ENCODE data around the gene IQCC.

The IQCC gene

DNA sequence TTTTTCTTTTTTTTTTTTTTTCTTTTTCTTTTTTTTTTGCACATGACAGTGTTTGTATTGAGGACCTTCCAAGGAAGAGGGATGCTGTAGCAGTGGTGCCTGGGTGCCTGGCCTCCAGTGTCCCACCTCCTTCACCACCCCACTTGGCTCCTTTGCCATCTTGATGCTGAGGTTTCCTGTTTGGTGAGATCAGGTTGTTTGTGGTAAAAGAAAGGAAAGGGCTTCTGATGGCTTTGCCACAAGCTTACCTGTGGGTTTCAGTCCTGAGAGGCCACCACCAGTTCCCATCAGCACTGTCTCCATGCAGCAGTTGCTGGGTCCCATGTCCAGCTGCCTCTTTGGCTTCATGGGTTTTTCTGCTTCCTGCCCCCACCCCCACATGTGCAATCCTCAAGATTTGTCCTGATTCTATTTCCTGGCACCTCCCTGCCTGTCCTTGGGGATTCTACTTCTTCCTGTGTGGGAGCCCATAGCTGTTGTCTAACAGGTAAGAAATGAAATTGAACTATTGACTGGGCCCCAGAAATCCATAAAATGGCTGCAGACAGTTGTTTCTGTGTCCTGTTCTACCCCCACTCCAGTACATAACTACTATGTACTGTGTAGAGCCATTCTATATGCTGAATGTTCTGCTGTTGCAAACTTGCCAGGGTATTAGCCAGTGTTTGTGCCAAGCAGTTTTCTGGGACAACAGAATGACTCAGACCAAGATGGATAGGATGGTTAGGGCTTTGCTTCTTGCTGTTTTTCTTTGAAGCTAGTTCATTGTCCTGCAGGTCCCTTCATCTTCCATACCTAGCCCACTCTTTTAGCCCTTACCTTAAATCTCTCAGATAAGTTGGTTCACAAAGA lies 9.3 kb upstream of the IQCC start:
- DNase-seq = no peak

DNA sequence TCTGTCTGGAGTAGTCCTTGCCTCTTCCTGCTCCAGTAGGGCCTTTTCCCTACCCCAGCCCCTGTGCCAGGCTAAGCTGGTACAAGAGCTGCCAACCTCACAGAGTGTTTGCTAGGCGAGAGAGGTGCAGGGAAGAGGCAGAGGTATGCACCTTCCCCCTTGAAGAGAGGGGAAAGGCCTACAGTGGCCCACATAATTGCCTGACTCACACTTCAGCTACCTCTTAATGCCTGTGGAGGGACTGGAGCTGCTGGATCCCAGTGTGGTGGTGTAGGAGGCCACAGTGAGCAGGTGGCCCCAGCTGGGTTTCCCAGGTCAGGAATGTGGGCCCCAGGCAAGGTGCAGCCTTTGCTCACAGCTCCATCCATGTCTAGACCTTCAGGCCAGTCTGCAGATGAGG lies 8.4 kb upstream of the IQCC start:
- no peak for DNase-seq

DNA sequence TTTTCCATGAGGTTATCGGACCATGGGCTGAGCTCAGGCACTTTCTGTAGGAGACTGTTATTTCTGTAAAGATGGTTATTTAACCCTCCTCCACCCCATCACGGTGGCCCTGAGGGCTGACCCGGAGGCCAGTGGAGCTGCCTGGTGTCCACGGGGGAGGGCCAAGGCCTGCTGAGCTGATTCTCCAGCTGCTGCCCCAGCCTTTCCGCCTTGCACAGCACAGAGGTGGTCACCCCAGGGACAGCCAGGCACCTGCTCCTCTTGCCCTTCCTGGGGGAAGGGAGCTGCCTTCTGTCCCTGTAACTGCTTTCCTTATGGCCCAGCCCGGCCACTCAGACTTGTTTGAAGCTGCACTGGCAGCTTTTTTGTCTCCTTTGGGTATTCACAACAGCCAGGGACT lies 7.6 kb upstream of the IQCC start:
- no peak for DNase-seq

DNA sequence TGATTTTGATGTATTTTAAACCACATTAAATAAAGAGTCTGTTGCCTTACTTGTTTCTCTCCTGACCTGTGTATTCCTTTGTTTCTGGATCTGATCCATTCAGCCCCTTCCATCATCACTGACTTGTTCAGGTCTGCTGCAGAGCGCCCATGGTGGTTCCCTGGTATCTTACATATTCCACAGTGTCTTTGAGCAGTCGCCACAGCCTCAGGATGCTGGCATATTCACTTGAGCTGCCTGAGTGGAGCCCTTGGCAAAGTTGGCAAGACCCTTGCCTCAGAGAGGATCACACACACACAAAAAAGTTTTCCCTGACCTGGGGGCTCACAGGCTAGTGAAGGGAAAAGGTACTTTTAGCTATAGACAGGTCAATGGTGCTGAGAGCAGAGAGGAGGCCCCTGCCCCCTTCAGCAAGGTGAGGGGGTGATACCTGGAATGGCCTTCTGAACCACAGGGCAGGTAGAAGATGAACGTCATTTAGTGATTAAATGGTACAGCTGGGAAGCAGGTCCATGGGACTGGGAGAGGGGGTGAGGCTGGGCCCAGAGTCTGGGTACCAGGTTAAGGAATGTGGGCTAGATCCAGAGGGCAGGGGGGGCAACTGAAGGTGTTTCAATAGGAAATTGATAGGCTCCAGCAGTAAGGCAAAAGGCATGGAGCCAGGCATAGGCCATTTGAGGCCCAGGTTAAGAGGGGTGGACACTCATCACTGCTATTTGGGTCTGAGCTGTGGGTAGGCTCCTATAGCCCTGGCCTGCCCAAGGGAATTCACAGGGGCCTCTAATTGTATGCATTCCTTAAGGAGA lies 7.0 kb upstream of the IQCC start:
- DNase-seq = no peak

DNA sequence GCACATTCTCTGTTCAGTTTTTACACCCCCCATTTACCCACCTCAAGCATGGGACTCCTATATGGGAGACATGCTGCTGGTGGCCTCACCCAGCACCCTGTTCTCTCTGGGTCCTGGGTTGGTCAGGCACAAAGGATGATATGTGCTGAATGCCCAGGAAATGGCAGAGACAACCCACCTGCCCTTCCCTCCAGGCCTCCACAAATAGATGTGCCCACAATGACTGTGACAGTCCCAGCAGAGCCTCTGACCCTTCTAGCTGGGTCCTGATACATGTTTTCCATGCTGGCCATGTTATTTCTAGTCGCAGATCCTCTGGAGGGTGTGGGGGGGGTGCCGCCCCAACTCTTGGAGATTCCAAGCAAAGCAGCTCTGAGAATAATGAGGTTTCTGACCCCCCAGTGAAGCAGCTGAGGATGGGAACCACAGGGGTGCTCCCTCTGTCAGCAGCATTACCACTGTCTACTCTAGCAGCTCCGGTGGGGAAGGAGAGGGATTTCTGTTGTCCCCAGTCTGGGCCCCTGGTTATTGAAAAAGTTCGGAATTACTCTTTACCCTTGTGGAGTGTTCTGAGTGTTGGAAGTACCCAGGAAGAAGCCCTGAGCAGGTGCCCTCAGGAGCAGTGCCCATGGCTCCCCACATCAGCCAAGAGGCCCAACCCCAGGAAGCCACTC lies 6.3 kb upstream of the IQCC start:
- DNase-seq = no peak

DNA sequence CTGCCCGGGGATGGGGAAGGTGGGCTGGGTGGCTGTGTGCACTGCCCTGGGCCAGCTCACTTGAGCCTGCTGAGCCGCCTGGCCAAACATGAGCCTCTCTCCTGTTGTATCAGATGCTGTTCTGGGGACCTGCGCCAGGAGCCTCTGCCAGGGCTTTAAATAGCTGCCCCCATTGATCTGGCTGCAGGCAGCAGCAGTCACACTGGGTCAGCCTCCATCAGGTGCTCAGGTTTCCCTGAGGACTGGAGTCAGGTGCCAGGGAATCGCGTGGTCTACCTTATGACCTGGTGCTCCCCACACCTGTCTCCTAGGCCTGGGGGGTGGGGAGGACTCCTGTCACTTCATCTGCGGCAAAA lies 5.8 kb upstream of the IQCC start:
- DNase-seq = no peak

DNA sequence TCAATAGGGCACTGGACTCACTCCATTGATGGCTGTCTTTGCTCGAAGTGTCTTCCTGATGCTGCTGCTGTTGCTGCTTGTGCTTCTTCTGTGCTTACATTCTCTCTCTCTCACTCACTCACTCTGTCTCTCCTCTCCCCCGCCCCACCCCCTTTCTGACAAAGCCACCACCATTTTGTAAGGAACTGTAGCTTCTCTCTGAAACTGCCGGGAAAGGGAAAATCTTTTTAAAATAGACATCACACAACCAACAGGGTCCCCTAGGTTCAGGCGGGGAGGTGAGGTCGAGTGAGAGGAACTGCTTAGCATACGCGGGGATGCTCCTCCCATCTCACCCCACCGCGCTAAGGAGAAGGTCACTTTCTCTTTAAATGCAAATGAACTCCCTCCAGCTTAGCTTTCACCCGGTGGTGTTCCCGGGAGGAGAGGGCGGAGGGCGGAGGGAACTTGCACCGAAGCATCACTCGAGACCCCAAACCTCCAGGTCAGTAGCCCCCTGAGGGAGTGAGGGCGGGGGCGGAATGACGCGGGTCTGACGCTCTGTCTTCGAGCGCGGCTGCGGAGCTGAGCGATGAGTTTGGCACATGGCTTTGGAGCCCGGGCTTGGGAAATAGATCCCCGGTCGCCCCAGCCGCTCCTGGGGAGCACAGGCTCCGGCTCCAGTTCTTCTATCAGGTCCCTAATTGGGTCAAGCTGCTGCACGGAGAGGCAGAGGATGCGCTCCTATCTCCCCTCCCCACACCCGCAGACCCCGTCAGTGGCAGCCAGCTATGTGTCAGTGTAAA lies 5.1 kb upstream of the IQCC start, which contains the start of gene CCDC28B:
Gene CCDC28B, plus strand, starts transcription at position 370 of the 785 bp plus-strand sequence. CDS start 1,341 bp downstream, outside the sequence.
- DNase-seq = peak; percentile 67

DNA sequence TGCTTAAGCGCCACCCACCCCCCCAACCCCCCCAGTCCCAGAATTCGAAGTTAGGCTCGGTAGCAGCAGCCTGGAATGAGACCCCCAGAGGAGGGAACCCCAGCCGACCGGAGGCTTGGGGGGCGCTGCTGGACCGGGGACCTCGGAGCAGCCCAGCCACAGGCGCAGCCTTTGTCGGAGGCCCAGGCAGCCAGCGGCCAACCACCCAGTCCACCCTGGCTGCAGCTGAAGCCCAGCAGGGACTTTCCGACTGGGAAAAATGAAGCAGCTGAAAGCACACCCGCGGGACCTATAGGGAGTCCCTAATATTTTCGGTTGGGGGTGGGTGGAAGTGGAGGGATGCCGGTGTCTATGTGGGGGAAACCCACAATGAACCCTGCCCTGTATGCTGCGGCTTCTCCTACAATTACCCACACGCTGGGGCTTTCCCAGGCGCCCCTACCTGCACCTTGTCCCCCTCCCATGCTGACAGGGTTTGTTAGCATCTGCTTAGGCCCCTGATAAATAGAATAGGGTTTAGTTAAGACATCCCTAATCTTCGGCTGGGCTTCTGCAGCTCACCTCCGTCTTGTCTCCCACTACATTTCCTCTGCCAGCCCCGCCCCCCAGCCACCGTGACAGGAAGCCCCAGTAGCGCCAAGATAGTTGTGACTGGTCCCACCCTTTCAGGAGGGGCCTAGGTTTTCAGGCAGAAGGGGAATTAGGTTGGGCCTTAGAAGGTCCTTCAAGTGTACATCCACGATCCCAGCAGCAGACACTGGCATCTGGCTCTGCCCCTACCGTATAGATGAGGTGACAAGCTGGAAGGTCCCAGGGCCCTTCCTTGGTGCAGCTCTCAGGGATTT lies 4.2 kb upstream of the IQCC start:
- DNase-seq = peak; percentile 95

DNA sequence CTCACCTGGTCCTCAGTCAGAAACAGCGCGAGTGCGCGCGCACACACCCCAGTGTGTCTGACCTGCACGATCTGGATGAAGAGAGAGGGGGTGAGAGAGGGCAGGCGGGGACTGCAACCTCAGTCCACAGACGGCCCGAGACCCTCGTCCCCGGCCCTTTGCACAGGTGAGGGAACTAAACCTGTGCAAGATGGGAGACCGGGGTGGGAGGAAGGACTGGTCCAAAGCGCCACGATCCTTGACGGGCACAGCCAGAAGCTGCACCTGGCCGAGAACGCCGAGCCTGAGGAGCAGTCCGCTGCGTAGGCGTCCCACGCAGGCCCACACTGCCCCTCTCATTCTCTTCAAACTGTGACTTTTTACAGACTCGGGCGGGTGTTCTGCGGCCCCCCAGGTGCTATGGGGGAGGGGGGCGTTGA lies 519 bp upstream of the IQCC start:
- DNase-seq = no peak

DNA sequence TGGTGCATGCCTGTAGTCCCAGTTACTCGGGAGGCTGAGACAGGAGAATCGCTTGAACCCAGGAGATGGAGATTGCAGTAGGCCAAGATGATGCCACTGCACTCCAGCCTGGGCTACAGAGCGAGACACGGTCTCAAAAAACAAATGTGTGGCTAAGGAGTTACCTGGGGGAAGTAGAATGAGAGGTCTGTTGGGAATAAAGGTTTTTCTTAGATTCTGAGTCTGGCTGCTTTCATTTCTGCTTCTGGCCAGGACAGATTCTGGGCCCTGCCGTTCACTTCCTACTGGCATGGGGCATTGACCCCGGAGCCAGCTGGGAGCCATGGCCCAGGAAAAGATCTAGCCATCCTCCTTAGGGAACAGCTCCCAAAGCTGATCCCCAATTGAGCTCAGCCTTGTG lies 3.0 kb downstream of the IQCC start:
- no peak for DNase-seq

DNA sequence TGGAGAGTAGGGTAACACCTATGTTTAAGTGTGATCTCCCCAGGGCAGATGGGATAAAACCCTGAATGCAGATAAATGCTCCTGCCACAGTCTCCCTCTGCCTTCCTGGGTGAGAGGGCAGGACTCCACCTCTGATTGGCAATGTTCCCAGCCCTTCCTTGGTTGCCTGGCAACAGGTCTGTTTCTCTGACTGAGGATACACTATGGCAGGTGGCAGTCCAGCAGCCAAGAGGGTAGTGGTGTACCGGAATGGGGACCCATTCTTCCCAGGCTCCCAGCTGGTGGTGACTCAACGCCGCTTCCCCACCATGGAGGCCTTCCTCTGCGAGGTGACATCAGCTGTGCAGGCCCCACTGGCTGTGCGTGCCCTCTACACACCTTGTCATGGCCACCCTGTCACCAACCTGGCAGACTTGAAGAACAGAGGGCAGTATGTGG lies 3.4 kb downstream of the IQCC start, which contains the start of gene DCDC2B:
Gene DCDC2B, plus strand, starts transcription at position 199 of the 438 bp plus-strand sequence. Its CDS starts 5 bp downstream, at position 204.
- DNase-seq = peak; percentile 88

DNA sequence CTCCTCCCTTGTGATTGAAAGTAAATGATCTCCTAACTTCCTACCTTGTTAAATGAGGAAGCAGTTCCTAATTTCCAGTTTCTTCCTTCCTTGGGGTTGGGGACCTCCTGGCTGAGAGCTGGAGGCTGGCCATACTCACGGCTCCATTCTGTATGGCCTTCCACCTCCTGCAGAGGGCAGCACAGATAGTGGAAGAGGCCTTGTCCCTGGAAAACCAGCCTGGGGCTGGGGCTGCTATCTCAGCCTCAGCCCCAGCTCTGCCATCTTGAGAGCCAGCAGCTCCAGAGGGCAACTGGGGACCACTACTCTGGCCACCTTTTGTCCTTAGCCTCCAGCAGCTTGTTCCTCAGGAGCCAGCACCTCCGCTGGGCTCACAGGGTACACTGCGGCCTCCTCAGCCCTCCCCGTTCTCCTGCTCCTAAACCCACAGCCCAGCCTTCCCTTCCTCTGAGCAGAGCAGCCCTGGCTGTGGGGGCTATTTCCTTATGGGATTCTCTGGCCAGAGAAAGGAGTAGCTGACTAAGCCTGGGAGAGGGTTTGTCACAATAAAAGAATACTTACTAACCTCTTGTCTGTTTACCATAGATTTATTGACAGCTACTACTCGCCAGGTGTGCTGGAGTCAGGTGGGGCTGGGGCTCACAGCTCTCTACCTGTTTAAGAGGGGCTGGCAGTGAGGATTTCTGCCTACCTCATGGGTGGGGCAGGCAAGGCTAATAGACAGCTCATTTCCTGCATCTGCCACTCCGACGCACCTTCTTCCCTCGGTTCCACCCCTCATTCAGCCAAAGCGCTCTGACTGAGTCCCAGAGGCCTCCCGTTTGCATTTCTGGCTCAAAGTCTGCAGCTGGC lies 10.4 kb downstream of the IQCC start:
- peak; percentile 85 for DNase-seq

DNA sequence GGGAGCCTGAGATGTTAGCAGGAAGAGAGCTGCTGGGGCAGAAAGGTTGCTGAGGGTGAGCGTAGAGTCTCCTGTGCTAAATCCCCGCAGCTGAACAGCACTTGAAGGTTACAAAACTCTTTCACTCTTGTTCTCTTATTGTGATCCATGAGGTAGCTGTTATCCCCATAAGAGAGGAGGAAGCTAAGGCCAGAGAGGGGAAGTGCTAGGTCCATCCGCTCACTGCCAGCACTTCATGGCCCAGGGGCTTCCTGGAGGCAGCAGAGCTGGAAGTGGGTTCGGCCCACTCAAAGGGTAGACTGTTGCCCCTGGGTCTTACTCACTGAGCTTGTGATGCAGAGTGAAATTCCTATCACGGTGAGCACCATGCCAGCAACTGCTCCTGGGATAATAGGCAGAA lies 11.1 kb downstream of the IQCC start:
- DNase-seq = no peak

DNA sequence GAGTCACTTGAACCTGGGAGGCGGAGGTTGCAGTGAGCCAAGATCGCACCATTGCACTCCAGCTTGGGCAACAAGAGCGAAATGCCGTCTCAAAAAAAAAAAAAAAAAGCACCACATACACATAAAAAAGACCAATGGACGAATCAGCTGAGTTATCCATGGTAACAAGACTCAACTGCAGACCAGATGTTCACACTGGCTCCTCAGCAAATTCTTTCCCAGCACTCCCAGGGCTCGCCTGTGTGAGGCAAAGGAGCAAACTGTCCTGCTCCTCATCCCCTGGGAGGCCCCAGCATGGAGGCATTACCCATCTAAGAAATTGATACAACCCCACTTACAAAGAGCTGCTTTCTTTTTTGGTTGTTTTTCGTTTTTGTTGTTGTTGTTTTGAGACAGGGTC lies 13.6 kb downstream of the IQCC start:
- no peak for DNase-seq

DNA sequence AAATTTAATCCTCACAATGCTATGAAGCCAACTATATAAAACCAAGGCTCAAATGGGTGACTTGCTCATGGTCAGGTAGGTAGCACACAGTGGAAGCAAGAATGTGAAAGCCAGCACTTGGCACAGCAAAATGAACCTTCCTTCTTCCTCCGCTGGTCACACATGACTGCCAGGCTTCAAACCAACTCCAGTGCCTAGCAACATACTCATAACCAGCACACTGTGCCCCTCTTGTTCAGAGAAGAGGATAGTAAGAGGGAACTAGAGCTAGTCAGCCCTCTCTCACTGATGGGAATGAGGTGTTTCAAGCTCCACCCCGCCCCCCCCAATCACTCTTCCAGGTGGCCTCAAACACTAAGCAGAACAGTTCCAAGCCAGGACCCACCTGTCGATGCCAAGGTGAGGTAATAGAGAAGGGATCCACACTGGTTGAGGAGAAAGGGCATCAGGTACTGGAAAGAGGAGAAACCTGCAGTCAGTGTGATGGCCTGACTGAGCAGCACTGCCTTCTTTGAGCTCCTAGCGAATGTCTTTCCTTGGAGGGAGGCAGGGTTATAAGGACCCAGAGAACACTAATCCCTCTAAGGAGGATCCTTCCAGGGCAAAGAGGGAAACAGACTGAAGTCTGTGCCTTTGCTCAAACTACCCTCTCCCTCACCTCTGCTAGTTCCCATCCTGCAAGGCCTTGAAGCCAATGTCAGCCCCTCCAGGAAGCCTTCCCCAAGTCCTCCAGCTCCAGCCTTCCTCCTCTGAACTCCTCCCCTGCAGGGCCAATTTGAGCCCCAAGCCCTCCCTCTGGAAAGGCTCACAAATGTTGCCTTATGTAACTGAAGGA lies 15.5 kb downstream of the IQCC start:
- DNase-seq = no peak

DNA sequence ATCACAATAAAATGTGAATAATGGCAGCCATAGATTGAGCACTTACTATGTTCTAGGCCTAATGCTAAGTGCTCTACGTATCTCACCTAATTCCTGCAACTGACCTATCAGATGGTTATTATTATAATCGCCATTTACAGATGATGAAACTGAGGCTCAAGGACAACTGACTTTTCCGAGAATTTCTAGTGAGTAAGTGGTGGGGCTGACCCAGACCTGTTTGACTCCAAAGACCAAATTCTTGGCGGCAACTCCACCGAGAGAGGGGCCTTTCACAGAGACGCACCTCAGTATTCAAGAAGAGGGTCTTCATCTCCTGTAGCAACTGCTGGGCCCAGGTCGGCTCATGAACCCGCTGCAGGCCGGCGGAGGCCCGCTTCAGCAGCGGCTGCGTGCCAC lies 16.1 kb downstream of the IQCC start:
- no peak for DNase-seq

DNA sequence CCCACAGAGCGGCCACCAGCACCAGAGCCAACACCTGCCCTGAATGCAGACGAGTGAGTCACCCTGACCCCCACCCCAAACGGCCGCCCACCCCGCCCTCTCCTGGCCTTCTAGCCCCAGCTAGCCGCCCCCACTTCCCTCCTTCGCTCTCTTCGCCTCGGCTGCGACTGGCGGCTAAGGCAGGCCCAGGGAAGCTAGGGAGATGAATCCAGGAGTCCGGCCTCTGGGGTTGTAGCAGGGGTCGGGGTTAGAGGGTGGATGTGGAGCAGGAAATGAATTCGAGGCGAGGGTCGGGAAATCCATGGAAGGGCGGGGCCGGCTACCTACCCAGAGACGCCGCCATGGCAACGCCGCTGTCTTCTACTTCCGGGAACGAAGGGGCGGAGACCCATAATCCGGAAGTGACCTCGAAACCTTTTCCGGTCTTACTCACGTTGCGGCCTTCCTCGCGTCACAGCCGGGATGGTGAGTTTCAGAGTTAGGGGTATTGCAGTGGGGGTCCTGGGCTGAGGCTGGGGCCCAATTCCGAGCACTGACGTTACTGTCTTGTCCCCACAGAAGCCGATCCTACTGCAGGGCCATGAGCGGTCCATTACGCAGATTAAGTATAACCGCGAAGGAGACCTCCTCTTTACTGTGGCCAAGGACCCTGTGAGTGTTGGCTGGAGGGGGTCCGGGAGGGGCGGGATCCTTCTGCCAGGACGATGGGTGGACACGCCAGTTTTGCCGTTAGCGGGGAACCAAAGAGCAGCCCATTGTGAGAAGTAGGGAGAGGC lies 16.7 kb downstream of the IQCC start, which contains the start of the genes EIF3I and TMEM234:
Gene EIF3I, plus strand, starts transcription at position 428 of the 776 bp plus-strand sequence. Its CDS starts 35 bp downstream, at position 463.
Gene TMEM234, minus strand, starts transcription at position 374 of the 776 bp plus-strand sequence. Its CDS starts 31 bp downstream, at position 343.
- DNase-seq = peak; percentile 97

DNA sequence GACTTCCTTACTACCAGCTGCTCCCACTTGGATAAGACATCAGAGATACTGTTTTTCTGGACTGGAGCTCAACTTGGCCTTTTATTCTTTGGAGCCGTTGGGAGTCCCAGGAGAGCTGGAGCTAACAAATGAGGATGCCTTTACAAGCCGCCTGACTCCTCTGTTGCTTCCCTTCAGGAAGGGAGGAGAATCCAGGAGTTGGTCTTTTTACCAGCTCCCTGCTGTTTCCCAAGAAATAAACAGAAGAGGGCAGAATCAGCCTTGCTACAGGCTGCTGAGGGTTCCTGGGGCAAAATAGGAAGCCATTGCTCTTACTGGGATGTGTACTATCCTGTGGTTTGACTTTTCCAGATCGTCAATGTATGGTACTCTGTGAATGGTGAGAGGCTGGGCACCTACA lies 18.2 kb downstream of the IQCC start:
- no peak for DNase-seq

All from hematopoietic multipotent progenitor cell treated with erythropoietin and hydrocortisone succinate and interleukin-3 and kit ligand, for 6 days (in vitro differentiated cells).